Inflammatory macrophage treated with lipopolysaccharide for 1 hour (primary cell): ENCODE results near the gene CHERP.

Experiments
- DNase-seq, 2 donors: peaks; one replicate each; pipeline ENCODE4 v3.0.0-alpha.2; 2020 to 2022

CHERP gene

DNA sequence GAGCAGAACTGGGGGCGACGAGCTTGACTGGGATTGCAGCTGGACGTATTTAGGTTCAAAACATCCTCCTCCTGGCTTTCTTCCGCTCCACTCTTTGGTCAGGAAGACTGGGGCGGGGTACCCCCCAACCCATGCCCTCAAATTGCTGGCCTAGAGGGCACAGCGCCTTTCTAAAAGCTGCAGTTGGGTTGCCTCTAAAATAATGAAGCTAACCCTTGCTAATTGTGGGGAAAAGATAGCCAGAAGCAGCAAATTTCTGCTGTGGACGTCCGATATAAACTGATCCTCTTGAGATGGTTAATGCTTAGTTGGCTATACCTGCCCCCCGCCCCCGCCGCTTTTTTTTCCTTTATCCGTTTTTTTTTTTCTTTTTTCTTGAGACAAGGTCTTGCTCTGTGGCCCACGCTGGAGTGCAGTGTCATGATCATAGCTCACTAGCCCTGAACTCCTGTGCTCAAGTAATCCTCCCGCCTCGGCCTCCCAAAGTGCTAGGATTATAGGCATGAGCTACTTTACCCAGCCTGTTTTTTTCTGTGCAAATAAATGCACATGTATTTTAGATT is 754 bp upstream of the CHERP start:
- DNase-seq, result peak in 1 of 2 donors; percentile 14

DNA sequence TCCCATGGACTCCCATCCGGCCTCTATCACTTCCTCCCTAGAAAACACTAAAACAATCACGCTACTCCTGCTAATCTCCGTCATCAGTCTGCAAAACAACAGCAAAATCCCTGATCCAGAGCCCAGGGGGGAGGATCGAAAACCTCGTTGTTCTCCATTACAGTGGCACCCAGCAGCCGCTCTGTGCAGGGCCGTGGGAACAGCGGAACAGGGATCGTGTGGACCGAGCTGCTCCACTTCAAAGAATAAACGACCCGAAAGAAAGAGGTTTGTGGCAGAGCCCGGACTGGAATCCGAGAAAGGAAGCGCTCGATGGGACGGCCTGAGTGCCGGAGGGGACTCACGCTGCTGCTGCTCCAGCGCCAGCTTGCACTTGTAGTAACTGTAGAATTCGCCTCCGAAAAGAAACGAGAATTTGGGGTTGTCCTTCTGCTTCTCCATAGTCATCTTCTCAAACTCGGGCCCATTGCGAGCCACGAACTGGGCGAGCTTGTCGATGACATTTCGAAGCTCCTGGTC is 652 bp downstream of the CHERP start:
- DNase-seq, result peak; percentile 3 to 8

DNA sequence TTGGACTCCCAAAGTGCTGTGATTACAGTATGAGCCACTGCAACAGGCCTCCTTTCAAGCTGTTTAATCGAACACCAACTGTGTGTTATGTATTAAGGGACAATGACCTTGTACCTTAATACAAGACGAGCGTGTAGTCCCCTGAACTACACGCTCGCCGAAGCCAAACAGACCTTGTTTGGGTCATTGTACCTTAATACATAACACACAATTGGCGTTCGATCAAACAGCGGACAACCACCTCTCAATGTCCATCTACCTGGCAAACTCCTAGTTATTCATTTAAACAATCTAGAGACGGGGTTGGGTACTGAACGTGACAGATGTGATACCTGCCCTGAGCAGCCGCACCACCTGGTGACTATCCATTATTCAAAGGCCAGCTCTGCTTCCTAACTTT is 1.3 kb downstream of the CHERP start:
- no peak for DNase-seq

DNA sequence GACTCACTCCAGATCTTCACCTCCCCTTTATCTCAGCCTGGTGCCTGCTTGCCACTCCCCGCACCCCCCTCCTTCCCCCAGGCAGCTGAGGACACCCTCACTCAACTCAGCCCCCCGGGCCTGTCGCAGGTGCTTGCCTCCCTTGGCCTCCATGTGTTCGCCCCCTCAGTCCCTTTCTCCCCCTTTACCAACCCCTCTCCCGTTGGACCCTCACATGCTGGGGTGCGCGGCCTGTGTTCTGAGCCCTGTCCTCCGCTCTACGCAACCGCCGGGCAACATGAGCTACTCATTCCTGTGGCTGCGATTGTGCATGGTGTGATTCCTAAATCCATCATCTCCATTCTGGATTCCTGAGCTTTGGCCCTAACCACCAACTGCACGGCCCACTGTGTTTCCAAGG is 5.1 kb downstream of the CHERP start:
- DNase-seq, result no peak

DNA sequence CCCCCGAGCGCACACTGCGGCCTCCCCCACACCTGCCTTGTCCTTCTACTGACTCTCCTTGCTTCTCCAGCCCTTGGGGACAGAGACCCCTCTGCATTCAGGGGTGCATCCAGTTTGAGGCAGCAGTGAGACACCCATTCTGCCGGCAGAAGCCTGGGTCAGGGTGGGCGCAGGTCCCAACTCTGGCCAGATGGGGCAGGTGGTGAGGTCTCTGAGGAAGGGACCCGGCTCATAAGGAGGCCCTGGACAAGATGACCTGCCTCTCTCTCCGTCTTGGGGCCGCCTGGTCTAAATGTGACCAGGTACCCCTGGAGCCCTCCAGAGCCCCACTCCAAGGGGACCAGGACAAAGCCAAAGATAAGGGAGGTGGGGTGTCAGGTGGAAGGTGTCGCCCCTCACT is 6.1 kb downstream of the CHERP start:
- no peak for DNase-seq

DNA sequence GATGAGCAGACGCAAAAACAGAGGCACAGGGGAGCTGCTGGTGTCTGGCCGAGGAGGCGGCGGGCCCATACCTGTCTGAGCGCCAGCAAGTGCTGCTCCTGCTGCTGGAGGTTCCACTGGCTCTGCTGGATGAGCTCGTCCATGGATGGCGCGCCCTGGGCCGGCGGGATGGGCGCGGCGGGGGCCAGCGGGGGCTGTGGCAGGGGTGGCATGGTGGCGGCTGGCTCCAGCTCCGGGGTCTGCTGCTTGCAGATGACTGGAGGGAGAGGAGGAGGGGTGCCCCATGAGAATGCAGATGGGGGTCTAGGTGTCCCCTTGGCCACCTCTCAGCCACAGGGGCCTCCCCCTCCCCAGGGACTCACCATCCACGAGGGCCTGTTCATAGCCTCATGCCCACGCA is 6.9 kb downstream of the CHERP start:
- no peak for DNase-seq

DNA sequence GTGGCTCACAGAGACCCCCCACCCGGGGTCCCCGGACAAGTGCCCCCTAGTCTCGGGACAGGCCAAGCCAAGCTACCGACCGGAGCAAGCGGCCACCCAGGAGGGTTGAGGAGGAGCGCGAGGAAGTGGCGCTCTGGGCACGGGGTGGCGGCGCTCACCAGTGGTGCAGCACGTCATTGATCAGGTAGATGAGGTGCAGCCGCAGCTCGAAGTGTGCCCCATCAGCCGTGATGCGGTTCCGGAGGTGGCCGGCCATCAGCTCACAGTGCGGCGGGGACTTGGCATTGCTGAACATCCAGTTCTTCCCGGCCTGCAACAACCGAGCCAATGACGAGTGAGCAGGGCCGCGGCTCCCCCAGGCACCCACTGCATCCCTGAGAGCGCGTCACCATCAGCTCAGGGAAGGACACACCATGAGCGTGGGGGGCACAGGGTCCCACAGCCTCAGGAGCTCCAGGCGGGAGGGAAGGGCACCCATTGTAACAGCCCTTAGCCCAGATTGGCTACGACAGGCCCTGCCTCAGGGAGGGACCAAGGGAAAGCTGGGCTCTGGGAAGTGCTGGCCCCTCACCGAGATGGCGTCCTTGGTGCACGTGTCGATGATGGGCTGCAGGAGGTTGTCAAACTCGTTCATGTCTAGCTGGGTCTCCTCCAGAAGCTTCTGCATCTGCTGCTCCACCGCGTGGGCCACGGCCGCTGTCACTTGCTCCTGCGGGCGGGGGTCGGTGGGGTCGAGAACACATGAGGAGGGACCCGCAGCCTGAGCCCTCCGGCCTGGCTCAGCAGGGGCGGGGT is 9.6 kb downstream of the CHERP start:
- no peak for DNase-seq

- DNase-seq, result no peak
These were observed 10.9 kb downstream of the CHERP start for GRCh38 chr19:16531380-16531669.

- DNase-seq, result no peak
These were observed 11.5 kb downstream of the CHERP start for GRCh38 chr19:16530540-16531379.

- DNase-seq, result no peak
These were observed 12.6 kb downstream of the CHERP start for GRCh38 chr19:16529466-16530144.

- DNase-seq, result peak in 1 of 2 donors; percentile 9
These were observed 14.2 kb downstream of the CHERP start for GRCh38 chr19:16527971-16528521.

GRCh38 chr19:16527334-16527935 is 14.8 kb downstream of the CHERP start:
- DNase-seq, result no peak

DNA sequence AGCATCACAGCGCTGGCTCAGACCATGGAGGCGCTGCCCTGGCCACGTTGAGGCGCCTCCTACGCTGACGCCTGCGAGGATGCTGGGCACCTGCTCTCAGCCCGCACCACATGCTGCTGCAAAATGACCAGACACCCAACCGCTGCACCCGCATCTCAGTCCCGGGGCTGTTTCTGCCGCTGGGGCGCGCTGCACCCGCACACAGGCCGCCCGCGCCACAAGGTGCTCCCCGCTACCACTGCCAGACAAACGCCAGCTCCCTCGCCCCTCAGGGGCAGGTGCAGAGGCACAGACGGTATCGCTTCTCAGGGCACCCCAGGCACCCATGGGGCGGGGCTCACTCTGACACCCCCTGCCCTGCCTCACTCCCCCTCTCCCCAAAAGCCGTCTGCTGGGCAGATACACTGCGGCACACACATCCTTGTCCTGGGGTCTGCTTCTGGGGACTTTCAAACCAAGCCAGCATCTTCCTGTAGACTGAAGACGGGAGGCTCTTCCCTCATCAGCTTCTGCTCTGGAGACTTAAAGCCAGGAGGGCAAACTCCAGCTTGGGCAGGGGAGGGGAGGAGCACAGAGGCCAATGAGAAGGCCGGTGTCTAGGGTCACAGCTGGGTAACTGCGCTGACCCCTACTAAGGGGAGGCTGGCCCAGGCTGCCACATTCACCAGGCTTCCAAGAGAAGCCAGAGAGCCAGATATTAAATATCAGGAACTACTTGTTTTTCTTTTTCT is 16.3 kb downstream of the CHERP start:
- no peak for DNase-seq

DNA sequence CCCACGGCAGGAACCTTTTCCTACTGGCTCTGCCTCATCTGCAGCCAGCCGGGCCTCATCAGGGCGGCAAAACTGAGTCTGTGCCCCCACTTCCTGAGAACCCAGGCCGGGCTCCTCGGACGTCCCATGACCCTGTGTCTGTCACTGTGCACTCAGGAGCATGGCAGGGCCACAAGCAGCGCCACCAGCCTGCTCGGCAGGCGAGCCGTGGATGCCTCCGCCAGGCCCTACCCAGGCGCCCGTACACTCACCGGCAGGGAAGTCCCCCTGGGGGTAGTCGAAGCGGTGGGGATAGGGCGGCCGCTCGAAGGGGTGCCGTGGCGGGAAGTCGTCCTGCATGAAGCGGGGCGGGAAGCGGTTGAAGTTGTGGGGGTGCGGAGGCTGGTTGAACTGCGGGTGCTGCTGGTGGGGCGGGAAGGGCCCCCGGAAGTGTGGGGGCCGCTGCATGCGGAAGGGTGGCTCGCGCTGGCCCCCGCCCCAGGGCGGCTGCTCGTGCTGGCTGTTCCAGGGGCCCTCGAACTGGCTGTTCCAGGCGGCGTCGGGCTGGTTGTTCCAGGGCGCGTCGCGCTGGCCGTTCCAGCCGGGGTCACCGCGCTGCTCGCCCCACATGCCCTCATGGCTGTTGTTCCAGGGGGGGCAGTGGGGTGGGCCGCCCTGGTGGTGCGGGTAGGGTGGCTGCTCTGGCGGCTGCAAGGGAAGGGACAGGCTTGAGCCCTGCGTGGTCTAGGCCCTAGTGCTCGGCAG is 17.1 kb downstream of the CHERP start:
- DNase-seq, result no peak

GRCh38 chr19:16522559-16523377 is 19.5 kb downstream of the CHERP start:
- DNase-seq, result no peak

DNA sequence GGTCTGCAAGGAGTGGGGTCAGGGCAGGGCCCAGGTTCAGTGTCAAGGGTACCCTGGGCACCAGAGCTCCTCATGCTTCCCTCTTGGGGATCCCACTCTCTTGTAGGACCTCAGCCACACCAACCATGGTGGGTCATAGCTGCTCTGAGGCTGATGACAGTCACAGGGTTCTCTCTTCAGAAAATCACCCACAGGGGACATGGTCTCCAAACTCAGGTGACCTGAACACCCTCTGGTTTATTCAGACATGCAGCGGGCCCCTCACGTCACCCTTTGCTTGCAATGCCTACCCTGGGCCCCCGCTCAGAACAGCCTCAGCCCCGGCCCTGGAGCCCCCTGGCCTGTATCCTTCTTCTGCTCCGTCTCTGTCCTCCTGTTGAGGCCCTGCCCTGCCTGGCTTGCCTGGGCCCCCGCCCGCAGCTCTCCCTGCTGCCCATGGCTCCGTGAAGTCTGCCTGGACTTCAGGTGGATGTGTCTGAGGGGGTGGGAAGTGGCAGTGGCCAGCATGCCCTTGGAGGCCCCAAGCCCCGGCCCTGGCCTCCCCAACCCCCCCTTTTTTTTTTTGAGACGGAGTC is 20.4 kb downstream of the CHERP start:
- DNase-seq, result no peak

DNA sequence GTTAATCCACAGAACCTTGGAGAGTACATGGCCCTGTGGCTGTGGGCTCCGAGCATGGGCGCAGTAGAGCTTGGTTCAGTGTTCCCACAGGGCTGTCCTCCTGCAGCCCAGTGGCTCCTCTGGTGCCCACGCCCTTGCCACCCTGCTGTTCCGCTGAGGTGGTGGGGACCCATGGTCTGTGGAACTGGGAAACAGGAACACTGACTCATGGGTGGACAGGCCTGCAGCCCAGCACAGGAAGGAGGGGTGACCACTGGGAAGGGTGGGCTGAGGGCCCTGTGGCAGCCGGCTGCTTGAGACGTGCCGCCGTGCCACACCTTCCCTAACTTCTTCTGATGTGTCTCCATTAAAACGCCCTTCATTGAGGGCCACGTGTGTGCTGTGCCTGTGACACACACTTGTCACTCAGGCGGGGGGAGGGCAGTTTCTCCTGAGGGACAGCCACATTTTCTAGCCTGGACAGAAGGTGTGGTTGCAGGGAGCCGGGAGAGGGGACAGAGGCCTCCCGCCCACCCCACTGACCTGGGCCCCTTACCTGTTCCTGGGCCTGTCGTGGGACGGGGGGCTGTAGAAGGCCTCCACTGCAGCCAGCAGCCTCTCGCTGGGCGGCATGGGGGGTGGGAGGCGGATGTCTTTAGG is 21.1 kb downstream of the CHERP start:
- DNase-seq, result no peak

GRCh38 chr19:16520074-16520973 is 21.9 kb downstream of the CHERP start:
- DNase-seq, result no peak
